HFFc6 (cell line): ENCODE measurements around the gene USH2A. TPM values are rescaled to one million over a fixed set of nuclear protein-coding genes. Genes with fewer than 3 reads are reported as not detected.
A peak's percentile ranks its signal among the peaks of the same experiment; 100 is the strongest.

Experiments
- DNase-seq: peaks from one replicate; pipeline ENCODE4 v3.0.0-alpha.2; 2018
- H3K27ac Mint-ChIP-seq: 2 replicates; pipeline ENCODE4 v1.8.0; 2020; ENCODE audit warnings: mild to moderate bottlenecking, mixed read lengths
- H3K27me3 Mint-ChIP-seq: 2 replicates; pipeline ENCODE4 v1.8.0; 2021; ENCODE audit warnings: mild to moderate bottlenecking, moderate library complexity, mixed read lengths; ENCODE audit not compliant: insufficient read depth
- H3K36me3 Mint-ChIP-seq: 2 replicates; pipeline ENCODE4 v1.8.0; 2021; ENCODE audit warnings: low read depth, mixed read lengths
- H3K4me1 Mint-ChIP-seq: 2 replicates; pipeline ENCODE4 v1.8.0; 2020; ENCODE audit warnings: low read depth, mixed read lengths
- H3K4me3 Mint-ChIP-seq: 2 replicates; pipeline ENCODE4 v1.8.0; 2020; ENCODE audit warnings: mild to moderate bottlenecking, moderate library complexity, mixed read lengths
- H3K9me3 Mint-ChIP-seq: 2 replicates; pipeline ENCODE4 v1.8.0; 2020; ENCODE audit warnings: mild to moderate bottlenecking, mixed read lengths
- CTCF ChIP-seq: fragments of 200-600 bp; sonication (generic); IDR thresholded peaks from 2 replicates; pipeline ENCODE4 v1.5.0; 2021; ENCODE audit warnings: antibody characterized with exemption, mild to moderate bottlenecking
- total RNA-seq, 6 experiments: library from RNA; stranded (reverse); fragmentation: NEBNext Ultra II Directional; extraction: Animal tissue kit (Norgen Biotek cat#: 25700); gene quantifications; 2 replicates in 1 of 6; 3 replicates in 5 of 6; pipeline ENCODE4 v1.2.3, GENCODE V29; 2021

Gene USH2A
- total RNA-seq, 6 experiments from 2014 or later = 0.02 to 0.07 (median 0.04) TPM

DNA sequence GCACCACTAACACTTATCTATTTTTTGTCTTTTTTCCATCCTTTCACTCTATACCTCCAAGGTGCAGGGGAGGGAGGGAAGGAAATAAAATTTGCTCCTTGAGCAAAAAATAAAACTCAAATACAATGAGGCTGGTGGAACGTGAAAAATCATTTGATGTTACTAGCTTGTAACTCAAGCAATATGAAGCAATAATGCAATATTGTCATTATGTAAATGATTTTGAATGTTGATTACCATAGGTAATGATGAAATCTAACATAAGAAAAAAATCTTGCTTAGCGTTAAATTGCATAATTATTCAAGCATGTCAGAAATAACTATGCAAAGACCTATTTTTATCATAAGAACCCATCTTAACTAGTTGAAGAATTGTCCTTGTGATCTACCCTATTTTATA is 578.5 kb downstream of the USH2A start:
- Mint-ChIP-seq H3K36me3 (no peaks in the 10 kb centered on the region; the same call in 1 of the 2 replicates), H3K9me3 (peaks cover 10% of the 10 kb centered on the region; the same call in 1 of the 2 replicates), H3K27me3 (no peaks in the 10 kb centered on the region), H3K27ac (peak overlapping the region; percentile 84), H3K4me1 (peaks cover 33% of the 10 kb centered on the region), H3K4me3 (peak overlapping the region; percentile 72)
- no peak for DNase-seq
- TF ChIP-seq CTCF = no peak

GRCh38 chr1:215844266-215844665 is 579.0 kb downstream of the USH2A start:
- H3K4me1 Mint-ChIP-seq = peaks cover 33% of the 10 kb centered on the region
- no peaks in the 10 kb centered on the region; the same call in 1 of the 2 replicates for H3K36me3 Mint-ChIP-seq
- TF ChIP-seq CTCF = no peak
- no peak for DNase-seq
- no peaks in the 10 kb centered on the region for H3K27me3 Mint-ChIP-seq
- peaks cover 10% of the 10 kb centered on the region; the same call in 1 of the 2 replicates for H3K9me3 Mint-ChIP-seq
- H3K4me3 Mint-ChIP-seq = no peak overlapping the region
- no peak overlapping the region for H3K27ac Mint-ChIP-seq

DNA sequence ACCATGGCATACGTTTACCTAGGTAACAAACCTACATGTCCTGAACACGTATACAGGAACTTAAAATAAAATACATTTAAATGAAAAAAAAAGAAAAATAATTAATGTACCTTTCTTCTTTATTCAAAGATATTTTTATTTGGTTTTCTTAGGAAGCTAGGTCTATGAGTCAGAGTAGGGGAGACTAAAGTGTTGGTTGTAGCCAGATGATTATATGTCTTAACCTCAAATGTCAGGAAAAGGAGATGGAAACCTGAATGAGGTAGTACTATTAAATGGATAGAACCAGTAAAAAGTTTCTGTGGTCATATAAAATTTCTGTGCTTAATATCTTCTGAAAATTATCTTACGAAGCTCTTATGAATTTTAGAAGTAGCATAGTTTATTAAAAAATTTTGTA is 580.3 kb downstream of the USH2A start:
- DNase-seq = no peak
- H3K4me3 Mint-ChIP-seq = no peak overlapping the region
- peaks cover 10% of the 10 kb centered on the region; the same call in 1 of the 2 replicates for H3K9me3 Mint-ChIP-seq
- no peaks in the 10 kb centered on the region for H3K27me3 Mint-ChIP-seq
- H3K36me3 Mint-ChIP-seq = no peaks in the 10 kb centered on the region; the same call in 1 of the 2 replicates
- no peak overlapping the region for H3K27ac Mint-ChIP-seq
- TF ChIP-seq CTCF = no peak
- peaks cover 43% of the 10 kb centered on the region for H3K4me1 Mint-ChIP-seq

GRCh38 chr1:215835951-215836350 is 587.3 kb downstream of the USH2A start:
- no peak for TF ChIP-seq CTCF
- no peaks in the 10 kb centered on the region for H3K27me3 Mint-ChIP-seq
- peaks cover 23% of the 10 kb centered on the region for H3K9me3 Mint-ChIP-seq
- H3K4me3 Mint-ChIP-seq = peak overlapping the region; percentile 40; the same call in 1 of the 2 replicates
- peak; percentile 58 for DNase-seq
- peaks cover 16% of the 10 kb centered on the region for H3K36me3 Mint-ChIP-seq
- H3K27ac Mint-ChIP-seq = peak overlapping the region; percentile 74
- H3K4me1 Mint-ChIP-seq = peaks cover 48% of the 10 kb centered on the region

DNA sequence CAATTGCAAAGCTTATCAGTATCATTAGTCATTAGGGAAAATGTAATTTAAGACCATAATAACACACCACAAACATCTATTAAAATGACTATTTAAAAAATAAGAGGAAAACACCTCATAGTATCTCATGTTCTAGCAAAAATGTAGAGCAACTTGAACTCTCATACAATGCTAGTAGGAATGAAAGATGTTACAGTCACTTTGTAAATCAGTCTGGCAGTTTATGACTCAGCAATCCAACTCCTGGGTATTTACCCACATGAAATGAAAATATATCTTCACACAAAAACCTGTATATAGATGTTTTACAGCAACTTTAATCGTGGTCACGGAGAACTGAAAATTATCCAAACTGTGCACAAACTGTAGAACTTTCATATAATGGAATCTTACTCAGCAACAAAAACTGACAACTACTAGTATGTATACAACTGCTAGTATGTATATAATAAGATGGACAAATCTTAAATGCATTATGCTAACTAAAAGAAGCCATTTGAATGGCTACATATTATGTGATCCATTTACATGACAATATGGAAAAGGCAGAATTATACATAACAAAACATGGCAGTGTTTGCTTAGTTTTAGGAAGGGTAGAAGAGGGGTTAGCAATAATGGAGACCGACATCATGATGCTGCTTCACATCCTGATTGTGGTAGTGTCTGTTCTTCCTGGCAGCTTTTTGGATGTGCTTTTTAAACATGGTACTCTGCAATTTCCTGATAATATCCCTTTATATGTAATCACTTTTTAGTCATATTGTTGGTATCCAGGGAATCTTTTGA is 589.1 kb downstream of the USH2A start:
- no peaks in the 10 kb centered on the region for H3K27me3 Mint-ChIP-seq
- peak; percentile 65 for DNase-seq
- peaks cover 32% of the 10 kb centered on the region for H3K9me3 Mint-ChIP-seq
- peaks cover 25% of the 10 kb centered on the region for H3K36me3 Mint-ChIP-seq
- peak overlapping the region; percentile 60 for H3K4me3 Mint-ChIP-seq
- no peak for TF ChIP-seq CTCF
- peaks cover 48% of the 10 kb centered on the region for H3K4me1 Mint-ChIP-seq
- peak overlapping the region; percentile 74 for H3K27ac Mint-ChIP-seq
